GM19324 (cell line): ENCODE results near the gene SLC17A5.
"Not testable (repeated sequence)": the region's sequence is repeated elsewhere in the genome, so short reads cannot be mapped to it uniquely, and the experiment has no call there.

Experiments
- ATAC-seq: cut with Tn5 transposase; IDR thresholded peaks from one replicate; pipeline ENCODE4 v1.9.1; 2021; ENCODE audit warnings: mild to moderate bottlenecking, moderate library complexity; ENCODE audit not compliant: unreplicated experiment, low FRiP score

SLC17A5 gene, protein sequence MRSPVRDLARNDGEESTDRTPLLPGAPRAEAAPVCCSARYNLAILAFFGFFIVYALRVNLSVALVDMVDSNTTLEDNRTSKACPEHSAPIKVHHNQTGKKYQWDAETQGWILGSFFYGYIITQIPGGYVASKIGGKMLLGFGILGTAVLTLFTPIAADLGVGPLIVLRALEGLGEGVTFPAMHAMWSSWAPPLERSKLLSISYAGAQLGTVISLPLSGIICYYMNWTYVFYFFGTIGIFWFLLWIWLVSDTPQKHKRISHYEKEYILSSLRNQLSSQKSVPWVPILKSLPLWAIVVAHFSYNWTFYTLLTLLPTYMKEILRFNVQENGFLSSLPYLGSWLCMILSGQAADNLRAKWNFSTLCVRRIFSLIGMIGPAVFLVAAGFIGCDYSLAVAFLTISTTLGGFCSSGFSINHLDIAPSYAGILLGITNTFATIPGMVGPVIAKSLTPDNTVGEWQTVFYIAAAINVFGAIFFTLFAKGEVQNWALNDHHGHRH

DNA sequence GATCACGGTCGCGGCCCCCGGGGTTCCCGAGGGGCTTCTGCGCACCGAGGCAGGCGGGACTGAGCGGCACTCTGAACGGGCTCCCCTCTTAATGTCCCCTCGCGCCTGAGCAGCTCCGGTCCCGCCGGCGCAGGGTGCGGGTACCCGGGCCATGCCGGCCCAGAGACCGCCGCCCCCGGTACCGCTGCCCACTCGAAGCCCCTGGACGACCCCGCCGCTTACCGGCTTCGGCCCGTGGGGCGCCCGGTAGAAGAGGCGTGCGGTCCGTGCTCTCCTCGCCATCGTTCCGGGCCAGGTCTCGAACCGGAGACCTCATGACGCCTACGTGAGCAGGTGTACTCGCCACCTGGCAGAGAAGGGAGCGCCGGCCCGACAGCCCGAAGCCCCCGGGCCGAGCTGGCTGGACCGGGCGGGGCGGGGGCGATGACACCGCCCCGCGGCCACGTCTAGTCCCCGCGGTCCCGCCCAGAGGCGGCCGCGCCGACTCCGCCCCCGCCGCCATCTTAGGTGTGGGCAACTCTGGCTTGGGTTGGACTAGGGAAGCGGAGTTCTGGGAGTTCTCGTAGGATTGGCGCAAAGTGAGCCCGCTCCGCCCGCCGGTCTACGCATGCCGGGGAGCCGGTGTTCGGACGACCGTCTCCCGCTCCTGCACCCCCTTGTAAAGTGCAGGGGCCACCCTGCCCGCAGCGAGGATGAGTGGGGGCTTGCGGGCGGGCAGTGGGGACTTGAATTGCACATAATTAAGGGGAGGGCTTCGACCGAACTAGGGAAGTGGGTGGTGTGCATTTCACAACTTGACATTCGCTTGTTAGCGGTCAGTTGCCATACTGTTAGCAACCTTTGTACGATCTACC lies at the start of gene SLC17A5:
SLC17A5 (minus strand) TSS at position 422 of the 854 bp plus-strand sequence; CDS start at position 316, 106 bp downstream.
- ATAC-seq, result peak; percentile 92

DNA sequence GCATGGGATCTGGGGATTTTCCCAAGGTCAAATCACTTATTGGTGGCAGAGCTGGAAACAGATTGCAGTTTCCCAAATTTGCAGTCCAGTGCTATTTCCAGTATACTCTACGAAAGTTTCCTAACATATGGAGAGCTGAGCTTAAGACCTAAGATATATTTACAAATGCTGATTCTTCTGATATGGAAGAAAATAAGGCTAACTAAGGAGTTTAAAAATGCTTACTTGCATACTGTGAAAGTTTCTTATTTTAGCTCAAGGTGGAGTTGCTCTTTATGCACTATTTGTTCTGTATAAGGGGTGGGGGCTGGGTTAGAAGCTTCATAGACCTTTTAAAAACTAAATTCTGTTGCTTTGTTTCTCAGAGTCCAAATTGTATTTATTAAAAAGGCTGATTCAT lies 49.7 kb upstream of the SLC17A5 start:
- no peak for ATAC-seq

DNA sequence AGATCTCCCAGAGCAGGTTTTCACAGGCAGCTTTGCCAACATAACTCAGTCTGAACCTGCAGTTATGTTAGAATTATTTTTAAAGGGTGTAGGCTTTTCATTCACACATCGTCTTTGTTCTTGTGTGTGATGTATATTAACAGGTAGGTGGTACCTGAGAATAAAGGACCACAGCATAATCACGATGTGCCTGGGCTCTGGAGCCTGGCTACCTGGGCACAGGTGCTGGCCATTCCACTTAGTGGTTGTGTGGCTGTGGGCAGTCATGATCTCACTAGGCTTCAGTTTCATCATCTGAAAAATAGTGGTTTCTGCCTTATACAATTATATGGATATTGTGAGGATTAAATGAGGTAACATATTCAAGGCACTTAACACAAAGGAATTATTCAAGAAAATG lies 48.7 kb upstream of the SLC17A5 start:
- no peak for ATAC-seq

DNA sequence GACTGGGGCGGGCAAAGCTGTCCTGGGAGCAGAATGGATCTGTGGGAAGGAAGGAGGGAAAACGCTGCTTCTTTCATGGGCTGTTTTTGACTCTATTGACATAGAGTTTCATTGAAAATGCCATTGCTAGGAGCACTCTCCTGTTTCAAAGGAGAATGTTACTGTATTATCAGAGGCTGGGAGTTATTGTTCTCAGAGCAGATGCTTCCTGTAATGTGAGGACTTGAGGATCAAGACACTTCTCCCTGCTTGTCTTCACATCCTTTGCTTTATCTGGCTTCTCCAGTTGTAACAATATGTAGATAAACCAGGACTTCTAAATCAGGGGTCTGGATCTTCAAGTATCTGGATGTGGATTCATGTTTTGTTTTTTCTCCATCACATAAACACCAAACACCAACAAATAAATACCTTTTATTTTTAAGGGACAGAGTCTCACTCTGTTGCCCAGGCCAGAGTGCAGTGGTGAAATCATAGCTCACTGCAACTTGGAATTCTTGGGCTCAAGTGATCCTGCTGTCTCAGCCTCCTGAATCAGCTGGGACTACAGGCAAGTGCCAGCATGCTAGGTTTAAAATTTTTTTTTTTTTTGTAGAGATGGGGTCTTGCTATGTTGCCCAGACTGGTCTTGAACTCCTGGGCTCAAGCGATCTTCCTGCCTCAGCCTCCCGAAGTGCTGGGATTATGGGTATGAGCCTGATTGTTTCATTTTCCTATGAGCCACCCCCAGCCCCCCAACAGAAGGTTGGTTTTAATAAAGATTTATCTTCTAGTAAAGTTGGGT lies 46.1 kb upstream of the SLC17A5 start:
- ATAC-seq, result no peak

DNA sequence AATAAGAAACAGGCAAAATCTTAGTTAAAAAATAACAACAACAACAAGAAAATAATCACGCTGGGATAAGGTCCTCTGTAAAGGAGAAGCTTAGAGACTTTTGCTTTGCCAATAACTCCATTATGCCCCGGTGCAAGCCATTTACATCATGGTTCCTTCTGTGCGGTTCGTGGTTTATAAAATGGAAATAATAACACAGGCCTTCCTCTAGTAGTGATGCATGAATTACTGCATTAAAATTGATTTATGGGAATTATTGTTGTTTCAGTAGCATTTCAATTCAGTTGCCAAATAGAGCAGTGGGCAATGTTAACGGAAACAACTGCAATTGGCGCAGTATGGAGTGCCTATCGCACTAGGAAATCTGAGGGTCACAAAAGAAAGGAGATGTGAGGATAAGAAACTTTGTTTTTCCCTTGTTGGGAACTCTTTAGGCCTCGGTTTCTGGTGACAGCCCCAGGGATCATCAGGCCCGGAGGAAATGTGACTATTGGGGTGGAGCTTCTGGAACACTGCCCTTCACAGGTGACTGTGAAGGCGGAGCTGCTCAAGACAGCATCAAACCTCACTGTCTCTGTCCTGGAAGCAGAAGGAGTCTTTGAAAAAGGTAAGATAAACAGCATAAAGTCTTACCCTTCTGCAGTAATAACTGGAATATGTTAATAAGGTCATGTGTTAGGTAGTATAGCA lies 43.3 kb upstream of the SLC17A5 start:
- no peak for ATAC-seq

DNA sequence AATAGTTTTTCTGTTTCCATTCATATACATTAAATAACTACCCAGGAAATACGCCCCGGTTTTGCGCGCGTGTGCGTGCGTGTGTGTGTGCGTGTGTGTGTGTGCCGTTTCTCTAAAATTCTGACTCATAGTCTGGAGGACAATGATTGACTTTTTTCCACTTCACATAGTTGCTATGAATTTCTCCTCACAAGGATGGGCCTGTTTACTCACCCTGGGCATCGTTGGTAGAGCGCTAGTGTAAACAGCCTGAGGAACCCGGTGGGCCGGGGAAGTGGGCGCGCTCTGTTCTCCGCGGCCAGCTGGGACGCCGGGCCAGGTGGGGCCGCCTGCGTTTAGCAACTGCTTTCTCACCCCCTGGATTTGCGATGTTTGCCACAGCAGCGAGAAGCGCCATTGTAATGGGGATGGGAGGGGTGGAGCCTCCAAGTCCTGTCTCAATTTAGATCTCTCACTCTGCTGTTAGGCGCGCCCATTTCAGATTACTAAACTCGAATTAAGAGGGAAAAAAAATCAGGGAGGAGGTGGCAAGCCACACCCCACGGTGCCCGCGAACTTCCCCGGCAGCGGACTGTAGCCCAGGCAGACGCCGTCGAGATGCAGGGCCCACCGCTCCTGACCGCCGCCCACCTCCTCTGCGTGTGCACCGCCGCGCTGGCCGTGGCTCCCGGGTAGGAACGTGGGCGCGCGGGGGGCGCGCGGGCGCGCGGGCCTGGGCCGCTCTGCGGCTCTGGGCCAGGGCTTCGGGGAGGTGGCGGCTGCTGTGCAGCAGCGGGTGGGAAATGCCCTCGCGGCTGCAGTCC lies 42.0 kb upstream of the SLC17A5 start, which contains the start of gene CD109:
CD109 (plus strand) TSS at position 585 of the 803 bp plus-strand sequence; CDS start at position 598, 13 bp downstream.
- peak; percentile 64 for ATAC-seq

DNA sequence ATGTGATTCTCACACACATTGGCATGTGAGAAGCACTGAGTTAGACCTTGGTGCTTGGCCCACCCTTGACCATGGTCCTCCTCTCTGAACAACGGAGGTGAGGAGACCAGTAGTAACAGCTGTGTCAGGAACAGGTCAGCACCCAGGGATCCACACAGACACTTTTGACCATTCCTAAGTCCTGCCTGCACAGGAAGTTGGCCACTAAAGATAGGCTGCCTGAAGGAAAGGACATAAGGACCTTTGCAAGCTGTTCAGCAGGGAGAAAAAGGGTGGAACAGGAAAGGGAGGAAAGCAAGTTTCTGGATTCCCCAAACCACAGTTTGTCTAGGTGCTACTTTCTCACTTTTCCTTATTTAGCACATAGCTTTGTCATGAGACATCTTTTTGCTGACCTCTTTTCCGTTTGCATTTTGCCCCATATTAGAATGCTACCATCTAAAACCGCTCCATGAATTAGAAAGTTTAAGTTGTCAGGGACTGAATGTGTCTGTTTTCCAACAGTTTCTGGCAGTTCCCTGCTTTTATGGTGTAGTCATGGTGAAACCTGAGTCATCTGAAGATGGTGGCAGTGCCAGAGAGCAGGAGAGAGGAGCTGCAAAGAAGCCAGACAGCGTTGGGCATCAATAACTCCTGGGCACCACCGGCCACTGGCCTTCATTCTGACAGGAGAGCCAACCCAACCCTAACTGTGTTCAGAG lies 41.1 kb upstream of the SLC17A5 start:
- ATAC-seq, result no peak

DNA sequence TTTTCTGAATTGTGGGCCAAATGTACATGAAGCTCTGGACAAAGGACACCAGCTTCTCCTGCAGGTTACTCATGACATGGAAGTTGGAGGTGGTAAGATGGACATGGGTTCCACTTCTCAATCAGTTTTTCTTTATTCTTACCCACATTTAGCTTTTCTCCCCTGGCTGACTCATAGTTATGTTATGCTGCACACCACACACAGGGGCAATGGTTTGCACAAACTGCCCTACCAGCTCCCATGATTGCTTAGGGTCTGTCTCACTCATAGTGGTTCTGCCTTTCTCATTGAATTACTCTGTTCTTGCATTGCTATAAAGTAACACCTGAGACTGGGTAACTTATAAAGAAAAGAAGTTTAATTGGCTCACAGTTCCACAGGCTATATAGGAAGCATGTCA lies 37.7 kb upstream of the SLC17A5 start:
- no peak for ATAC-seq

DNA sequence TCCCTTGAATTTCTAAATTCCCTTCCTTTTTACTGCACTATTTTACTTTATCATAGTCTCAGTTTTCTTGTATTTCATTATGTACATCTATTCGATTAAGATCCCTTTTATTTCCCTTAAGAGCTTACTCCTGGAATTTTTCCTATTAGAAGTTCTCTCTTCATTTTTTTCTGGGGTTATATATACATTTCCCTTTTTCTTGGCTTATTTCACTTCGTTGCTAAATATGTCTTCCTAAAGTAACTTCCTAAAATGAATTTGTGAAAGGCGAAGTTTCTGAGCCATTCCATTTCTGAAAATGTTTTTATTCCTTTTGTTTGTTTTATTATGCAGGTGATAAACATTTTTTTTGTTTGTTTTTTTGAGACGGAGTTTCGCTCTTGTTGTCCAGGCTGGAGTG lies 36.3 kb upstream of the SLC17A5 start:
- no peak for ATAC-seq

DNA sequence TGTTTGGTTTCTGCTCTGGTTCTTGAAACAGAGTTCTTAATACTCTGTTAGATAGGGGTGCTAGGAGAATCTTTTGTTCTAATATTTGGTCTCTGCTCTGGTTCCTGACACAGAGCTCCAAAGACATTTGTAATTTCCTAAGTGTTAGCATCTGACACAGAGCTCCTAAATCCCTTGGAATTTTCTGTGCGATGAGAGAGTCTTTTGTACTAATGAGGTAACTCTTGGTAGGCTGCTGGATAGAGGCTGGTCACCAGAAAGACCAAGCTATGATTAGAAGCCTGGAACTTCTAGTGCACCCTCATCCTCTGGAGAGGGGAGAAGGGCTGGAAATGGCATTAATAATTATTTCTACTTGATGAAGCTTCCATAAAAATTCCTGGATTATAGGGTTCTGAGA lies 34.6 kb upstream of the SLC17A5 start:
- no peak for ATAC-seq

DNA sequence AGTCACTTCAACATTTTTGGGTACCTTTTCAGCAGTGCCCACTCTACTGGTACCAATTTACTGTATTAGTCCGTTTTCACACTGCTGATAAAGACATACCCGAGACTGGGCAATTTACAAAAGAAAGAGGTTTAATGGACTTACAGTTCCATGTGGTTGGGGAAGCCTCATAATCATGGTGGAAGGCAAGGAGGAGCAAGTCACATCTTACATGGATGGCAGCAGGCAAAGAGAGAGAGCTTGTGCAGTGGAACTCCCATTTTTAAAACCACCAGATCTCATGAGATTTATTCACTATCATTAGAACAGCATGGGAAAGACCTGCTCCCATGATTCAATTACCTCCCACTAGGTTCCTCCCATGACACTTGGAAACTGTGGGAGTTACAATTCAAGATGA lies 29.8 kb upstream of the SLC17A5 start:
- ATAC-seq, result not testable (repeated sequence)

DNA sequence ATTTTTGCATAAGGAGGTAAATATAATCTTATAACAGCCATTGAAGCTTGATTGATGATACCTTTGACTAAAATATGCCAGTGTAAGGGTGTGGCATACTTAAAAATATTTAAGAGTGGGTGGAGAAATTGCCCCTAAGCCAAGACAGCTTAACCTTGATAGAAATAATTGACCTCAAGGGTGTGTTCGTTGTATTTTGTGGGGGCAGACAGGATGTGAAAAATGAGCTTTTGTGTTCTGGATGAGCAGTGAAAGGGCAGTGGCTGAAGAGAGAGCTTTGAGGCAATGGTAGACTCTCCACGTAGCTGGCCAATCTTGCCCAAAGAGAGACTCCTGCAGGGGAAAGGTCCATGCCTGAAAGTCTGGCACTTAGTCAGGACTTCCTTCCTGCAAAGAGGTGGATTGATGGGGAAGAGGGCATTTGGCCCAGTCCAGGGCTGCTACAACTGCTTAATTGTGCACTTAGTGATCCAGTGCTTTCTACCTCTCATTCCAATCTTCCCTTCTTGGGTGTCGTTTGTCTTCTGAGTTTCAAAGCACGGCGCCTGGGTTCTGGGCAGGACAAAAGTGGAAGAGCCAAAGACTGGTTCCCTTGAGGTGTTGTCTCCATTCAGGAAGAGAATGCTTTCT lies 26.6 kb upstream of the SLC17A5 start:
- no peak for ATAC-seq

DNA sequence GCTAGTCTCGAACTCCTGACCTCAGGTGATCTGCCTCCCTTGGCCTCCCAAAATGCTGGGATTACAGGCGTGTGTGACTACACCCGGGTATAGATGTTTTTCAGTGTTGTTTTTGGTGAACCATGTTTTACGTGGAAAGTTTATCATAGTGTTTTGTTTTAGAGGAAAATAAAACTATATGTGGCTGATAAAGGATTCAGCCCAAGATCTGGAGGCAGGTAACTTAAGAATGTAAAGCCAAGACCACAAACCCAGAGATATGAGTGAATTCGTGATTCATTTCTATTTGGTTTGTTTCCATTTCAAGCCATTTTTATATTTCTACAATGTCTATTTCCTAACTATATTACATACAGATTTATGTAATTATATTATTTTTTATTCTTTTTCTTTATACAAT lies 26.1 kb upstream of the SLC17A5 start:
- not testable (repeated sequence) for ATAC-seq

DNA sequence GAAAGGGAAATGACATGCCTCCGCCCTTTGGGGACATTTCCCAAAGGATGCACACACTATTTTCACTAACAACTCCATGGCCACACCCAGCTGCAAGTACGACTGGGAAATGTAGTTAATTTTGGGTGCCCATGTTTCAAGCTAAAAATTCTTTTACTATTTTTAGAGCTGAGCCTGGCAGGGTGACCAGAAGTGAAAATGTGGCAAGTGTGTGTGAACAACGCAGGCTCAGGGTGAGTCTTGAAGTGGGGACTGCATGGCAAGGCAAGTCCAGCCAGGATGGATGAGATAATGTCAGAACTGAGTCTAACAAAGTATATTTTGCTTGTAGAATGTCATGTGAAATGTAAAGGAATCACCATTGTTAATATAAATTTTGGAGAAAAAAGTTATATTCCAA lies 25.2 kb upstream of the SLC17A5 start:
- ATAC-seq, result no peak

DNA sequence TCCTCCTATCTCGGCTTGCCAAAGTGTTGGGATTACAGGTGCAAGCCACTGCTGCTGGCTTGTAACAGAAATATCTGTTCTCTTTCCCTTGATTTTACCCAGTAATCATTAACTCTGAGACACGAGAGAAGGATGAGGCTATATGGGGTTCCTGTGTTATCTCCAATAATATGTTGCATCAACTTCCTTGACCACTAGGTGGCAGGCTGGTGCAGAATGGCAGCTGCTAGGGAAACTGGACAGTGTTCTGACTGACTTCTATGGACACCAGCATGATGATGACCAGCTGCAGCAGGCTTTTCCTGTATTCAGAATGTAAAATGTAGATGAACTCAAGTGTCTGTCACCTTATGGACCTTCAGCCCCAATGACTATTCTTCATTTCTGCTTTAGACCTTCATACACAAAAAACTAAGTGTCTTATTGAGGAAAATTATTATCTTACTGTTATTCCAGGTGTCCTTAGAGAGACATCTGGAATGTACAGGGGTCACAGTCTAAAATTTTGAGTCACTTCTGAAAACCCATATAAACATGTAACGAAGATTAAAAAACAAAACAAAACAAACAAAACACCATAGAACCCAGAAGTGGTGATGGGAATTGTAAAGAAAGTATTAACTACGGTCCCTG lies 21.8 kb upstream of the SLC17A5 start:
- peak; percentile 94 for ATAC-seq

DNA sequence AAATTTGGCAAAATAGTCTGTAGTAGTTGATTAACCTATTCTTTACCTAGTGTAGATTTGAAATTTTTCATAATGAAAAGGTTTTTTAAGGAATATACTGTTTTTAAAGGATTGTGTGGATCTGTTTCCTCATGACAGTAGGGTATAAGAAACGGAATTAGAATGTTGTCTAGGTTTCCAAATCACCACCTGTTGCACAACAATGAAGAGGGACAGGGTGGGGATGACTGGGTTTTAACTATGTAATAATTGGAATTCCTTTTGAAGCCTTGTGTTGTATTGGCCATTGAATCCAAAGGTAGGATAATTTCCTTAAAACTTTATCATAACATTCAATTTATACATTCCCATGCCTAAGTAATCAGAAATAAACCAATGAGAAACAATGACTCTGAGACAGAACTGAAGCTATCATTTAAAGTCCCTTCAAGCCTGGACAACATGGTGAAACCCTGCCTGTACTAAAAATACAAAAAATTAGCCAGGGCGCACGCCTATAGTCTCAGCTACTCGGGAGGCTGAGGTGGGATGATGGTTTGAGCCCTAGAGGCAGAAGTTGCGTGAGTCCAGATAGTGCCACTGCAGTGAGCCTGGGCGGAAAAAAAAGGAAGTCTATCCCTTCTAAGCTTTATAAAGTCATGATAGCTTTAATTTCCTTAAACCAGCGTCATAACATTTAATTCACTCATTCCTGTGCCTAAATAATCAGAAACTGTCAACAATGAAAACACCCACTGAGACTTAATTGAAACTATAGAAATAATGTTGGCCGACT lies 18.3 kb upstream of the SLC17A5 start:
- ATAC-seq, result no peak

DNA sequence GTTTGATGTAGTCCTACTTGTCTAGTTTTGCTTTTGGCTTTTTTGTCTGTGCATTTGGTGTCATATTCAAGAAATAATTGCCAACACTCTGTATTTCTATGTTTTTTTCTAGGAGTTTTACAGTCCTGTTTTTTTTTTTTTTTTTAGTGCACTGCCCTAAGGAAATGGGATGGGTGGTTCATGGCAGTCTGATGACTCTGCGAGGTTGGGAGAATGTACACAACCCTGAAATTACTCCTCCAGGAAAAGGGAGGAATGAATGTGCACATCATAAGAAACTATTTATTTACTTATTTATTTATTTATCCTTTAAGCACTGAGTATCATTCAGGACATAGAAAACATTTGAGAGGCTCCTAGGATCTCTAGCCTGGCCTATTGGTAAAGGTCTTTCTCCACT lies 15.2 kb upstream of the SLC17A5 start:
- no peak for ATAC-seq
